IPS-NIHi7 (cell line): ENCODE data around the gene RNF32.
"Not testable (repeated sequence)": the region's sequence is repeated elsewhere in the genome, so short reads cannot be mapped to it uniquely, and the experiment has no call there.

ENCODE experiments used
- DNase-seq: peaks from one replicate; pipeline ENCODE4 v3.0.0; 2012; ENCODE audit warnings: mixed read lengths; ENCODE audit errors: extremely low spot score

Gene RNF32

GRCh38 chr7:156614434-156615264, 25.9 kb upstream of the RNF32 start:
- DNase-seq: no peak

GRCh38 chr7:156616269-156617202, 24.0 kb upstream of the RNF32 start:
- DNase-seq: peak; percentile 50

- no peak for DNase-seq
Observed at GRCh38 chr7:156617215-156617614, 23.4 kb upstream of the RNF32 start.

- DNase-seq: no peak
Observed at GRCh38 chr7:156618078-156618779, 22.3 kb upstream of the RNF32 start.

GRCh38 chr7:156618780-156619367, 21.7 kb upstream of the RNF32 start:
- no peak for DNase-seq

GRCh38 chr7:156619488-156620290, 20.9 kb upstream of the RNF32 start:
- DNase-seq: peak; percentile 56

GRCh38 chr7:156620291-156620675, 20.3 kb upstream of the RNF32 start:
- DNase-seq: no peak

GRCh38 chr7:156621652-156622051, 18.9 kb upstream of the RNF32 start:
- no peak for DNase-seq

- DNase-seq: no peak
Observed at GRCh38 chr7:156625580-156625979, 15.0 kb upstream of the RNF32 start.

- DNase-seq: no peak
Observed at GRCh38 chr7:156626220-156626895, 14.2 kb upstream of the RNF32 start.

GRCh38 chr7:156628562-156628961, 12.0 kb upstream of the RNF32 start:
- no peak for DNase-seq

GRCh38 chr7:156629873-156630272, 10.7 kb upstream of the RNF32 start:
- DNase-seq: no peak

GRCh38 chr7:156634117-156634516, 6.5 kb upstream of the RNF32 start:
- no peak for DNase-seq

- DNase-seq: no peak
Observed at GRCh38 chr7:156635529-156636385, 4.8 kb upstream of the RNF32 start.

GRCh38 chr7:156637093-156637492, 3.5 kb upstream of the RNF32 start:
- not testable (repeated sequence) for DNase-seq

GRCh38 chr7:156638443-156639077, 2.0 kb upstream of the RNF32 start:
- no peak for DNase-seq

GRCh38 chr7:156639426-156640256, 933 bp upstream of the RNF32 start:
- DNase-seq: no peak

- DNase-seq: no peak
Observed at GRCh38 chr7:156640949-156641485, 443 bp downstream of the RNF32 start.
